SK-N-SH treated with all-trans-retinoic acid at 6 μM for 48 hours (cell line): ENCODE measurements around the gene CCDC177.

ENCODE experiments used
- ATAC-seq: fragments of 200-7000 bp; cut with Tn5 transposase; 3 replicates; pipeline ENCODE4 v1.9.1; 2020; ENCODE audit warnings: mild to moderate bottlenecking, moderate library complexity
- ARNTL ChIP-seq: fragments of 450-650 bp; formaldehyde crosslinking; IDR thresholded peaks from 2 replicates; pipeline ENCODE4 v1.5.0; 2020; ENCODE audit warnings: low read depth, mild to moderate bottlenecking, moderate library complexity, borderline replicate concordance
- BACH2 ChIP-seq: fragments of 250-450 bp; sonication (Bioruptor Pico); IDR thresholded peaks from 2 replicates; pipeline ENCODE4 v1.9.0; 2021; ENCODE audit warnings: mild to moderate bottlenecking, borderline replicate concordance
- CSDC2 ChIP-seq: fragments of 250-450 bp; sonication (Bioruptor Pico); IDR thresholded peaks from 2 replicates; pipeline ENCODE4 v1.5.0; 2020; ENCODE audit warnings: mild to moderate bottlenecking, moderate library complexity
- ESRRG ChIP-seq: fragments of 250-450 bp; sonication (Bioruptor Pico); IDR thresholded peaks from 2 replicates; pipeline ENCODE4 v1.6.1; 2021; ENCODE audit warnings: mild to moderate bottlenecking
- GLIS3 ChIP-seq: fragments of 250-450 bp; sonication (Bioruptor Pico); IDR thresholded peaks from 2 replicates; pipeline ENCODE4 v1.5.0; 2020; ENCODE audit warnings: mild to moderate bottlenecking, moderate library complexity
- ISL1 ChIP-seq: fragments of 250-450 bp; sonication (Bioruptor Pico); IDR thresholded peaks from 2 replicates; pipeline ENCODE4 v2.1.2; 2022; ENCODE audit warnings: mild to moderate bottlenecking, moderate library complexity
- OSR1 ChIP-seq: fragments of 250-450 bp; sonication (Bioruptor Pico); IDR thresholded peaks from 2 replicates; pipeline ENCODE4 v1.8.0; 2022; ENCODE audit warnings: moderate library complexity, mild to moderate bottlenecking, inconsistent platforms
- POU6F1 ChIP-seq: fragments of 250-450 bp; sonication (Bioruptor Pico); IDR thresholded peaks from 2 replicates; pipeline ENCODE4 v1.8.0; 2021; ENCODE audit warnings: low read depth, mild to moderate bottlenecking, moderate library complexity, borderline replicate concordance
- PPARA ChIP-seq: fragments of 250-450 bp; sonication (Bioruptor Pico); IDR thresholded peaks from 2 replicates; pipeline ENCODE4 v1.5.0; 2020; ENCODE audit warnings: mild to moderate bottlenecking, borderline replicate concordance
- RARB ChIP-seq: fragments of 250-450 bp; sonication (Bioruptor Pico); IDR thresholded peaks from 2 replicates; pipeline ENCODE4 v1.8.0; 2021; ENCODE audit warnings: mild to moderate bottlenecking, moderate library complexity
- TCF4 ChIP-seq: fragments of 250-450 bp; sonication (Bioruptor Pico); IDR thresholded peaks from 2 replicates; pipeline ENCODE4 v1.8.0; 2021; ENCODE audit warnings: mild to moderate bottlenecking, moderate library complexity, borderline replicate concordance
- TOX ChIP-seq: fragments of 250-450 bp; sonication (Bioruptor Pico); IDR thresholded peaks from 2 replicates; pipeline ENCODE4 v1.8.0; 2021; ENCODE audit warnings: mild to moderate bottlenecking, moderate library complexity, borderline replicate concordance
- ZC3H10 ChIP-seq: fragments of 250-450 bp; sonication (Bioruptor Pico); IDR thresholded peaks from 2 replicates; pipeline ENCODE4 v1.5.1; 2021; ENCODE audit warnings: mild to moderate bottlenecking, moderate library complexity
- ZFP3 ChIP-seq: fragments of 250-450 bp; sonication (Bioruptor Pico); IDR thresholded peaks from 2 replicates; pipeline ENCODE4 v1.5.0; 2020; ENCODE audit warnings: mild to moderate bottlenecking, moderate library complexity
- ZFP30 ChIP-seq: fragments of 450-650 bp; formaldehyde crosslinking; IDR thresholded peaks from 2 replicates; pipeline ENCODE4 v1.5.0; 2022; ENCODE audit warnings: mild to moderate bottlenecking, moderate library complexity
- ZNF565 ChIP-seq: fragments of 450-650 bp; formaldehyde crosslinking; conservative IDR thresholded peaks from 2 replicates; pipeline ENCODE4 v1.5.0; 2020; ENCODE audit warnings: low read depth, mild to moderate bottlenecking, moderate library complexity
- ZNF70 ChIP-seq: fragments of 450-650 bp; formaldehyde crosslinking; IDR thresholded peaks from 2 replicates; pipeline ENCODE4 v1.5.0; 2020; ENCODE audit warnings: mild to moderate bottlenecking, moderate library complexity
- ZNF8 ChIP-seq: fragments of 450-650 bp; formaldehyde crosslinking; IDR thresholded peaks from 2 replicates; pipeline ENCODE4 v1.5.0; 2020; ENCODE audit warnings: mild to moderate bottlenecking, moderate library complexity
- TF ChIP-seq, protein P1 (sequence below): fragments of 250-450 bp; sonication (Bioruptor Pico); IDR thresholded peaks from 2 replicates; pipeline ENCODE4 v1.5.0; 2020; ENCODE audit warnings: mild to moderate bottlenecking, moderate library complexity
- TF ChIP-seq, protein P2 (sequence below): fragments of 250-450 bp; sonication (Bioruptor Pico); IDR thresholded peaks from 2 replicates; pipeline ENCODE4 v1.5.1; 2020; ENCODE audit warnings: low read depth, mild to moderate bottlenecking, moderate library complexity
- TF ChIP-seq, protein P3 (sequence below): fragments of 250-450 bp; sonication (Bioruptor Pico); IDR thresholded peaks from 2 replicates; pipeline ENCODE4 v1.8.0; 2020; ENCODE audit warnings: mild to moderate bottlenecking, moderate library complexity, borderline replicate concordance
- TF ChIP-seq, protein P4 (sequence below): fragments of 250-450 bp; sonication (Bioruptor Pico); IDR thresholded peaks from 2 replicates; pipeline ENCODE4 v1.5.1; 2021; ENCODE audit warnings: mild to moderate bottlenecking, moderate library complexity

CCDC177 gene

GRCh38 chr14:69615121-69615495 is 40.4 kb upstream of the CCDC177 start (continued):
- no peak for TF ChIP-seq TCF4 (CRISPR knock-in tag)
- TF ChIP-seq, protein P1, sequence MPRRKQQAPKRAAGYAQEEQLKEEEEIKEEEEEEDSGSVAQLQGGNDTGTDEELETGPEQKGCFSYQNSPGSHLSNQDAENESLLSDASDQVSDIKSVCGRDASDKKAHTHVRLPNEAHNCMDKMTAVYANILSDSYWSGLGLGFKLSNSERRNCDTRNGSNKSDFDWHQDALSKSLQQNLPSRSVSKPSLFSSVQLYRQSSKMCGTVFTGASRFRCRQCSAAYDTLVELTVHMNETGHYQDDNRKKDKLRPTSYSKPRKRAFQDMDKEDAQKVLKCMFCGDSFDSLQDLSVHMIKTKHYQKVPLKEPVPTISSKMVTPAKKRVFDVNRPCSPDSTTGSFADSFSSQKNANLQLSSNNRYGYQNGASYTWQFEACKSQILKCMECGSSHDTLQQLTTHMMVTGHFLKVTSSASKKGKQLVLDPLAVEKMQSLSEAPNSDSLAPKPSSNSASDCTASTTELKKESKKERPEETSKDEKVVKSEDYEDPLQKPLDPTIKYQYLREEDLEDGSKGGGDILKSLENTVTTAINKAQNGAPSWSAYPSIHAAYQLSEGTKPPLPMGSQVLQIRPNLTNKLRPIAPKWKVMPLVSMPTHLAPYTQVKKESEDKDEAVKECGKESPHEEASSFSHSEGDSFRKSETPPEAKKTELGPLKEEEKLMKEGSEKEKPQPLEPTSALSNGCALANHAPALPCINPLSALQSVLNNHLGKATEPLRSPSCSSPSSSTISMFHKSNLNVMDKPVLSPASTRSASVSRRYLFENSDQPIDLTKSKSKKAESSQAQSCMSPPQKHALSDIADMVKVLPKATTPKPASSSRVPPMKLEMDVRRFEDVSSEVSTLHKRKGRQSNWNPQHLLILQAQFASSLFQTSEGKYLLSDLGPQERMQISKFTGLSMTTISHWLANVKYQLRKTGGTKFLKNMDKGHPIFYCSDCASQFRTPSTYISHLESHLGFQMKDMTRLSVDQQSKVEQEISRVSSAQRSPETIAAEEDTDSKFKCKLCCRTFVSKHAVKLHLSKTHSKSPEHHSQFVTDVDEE (CRISPR knock-in tag): no peak
- no peak for TF ChIP-seq BACH2 (CRISPR knock-in tag)
- TF ChIP-seq PPARA (CRISPR knock-in tag): no peak
- TF ChIP-seq CSDC2 (CRISPR knock-in tag): no peak
- TF ChIP-seq RARB (CRISPR knock-in tag): no peak
- no peak for TF ChIP-seq ZC3H10 (CRISPR knock-in tag)
- TF ChIP-seq, protein P2, sequence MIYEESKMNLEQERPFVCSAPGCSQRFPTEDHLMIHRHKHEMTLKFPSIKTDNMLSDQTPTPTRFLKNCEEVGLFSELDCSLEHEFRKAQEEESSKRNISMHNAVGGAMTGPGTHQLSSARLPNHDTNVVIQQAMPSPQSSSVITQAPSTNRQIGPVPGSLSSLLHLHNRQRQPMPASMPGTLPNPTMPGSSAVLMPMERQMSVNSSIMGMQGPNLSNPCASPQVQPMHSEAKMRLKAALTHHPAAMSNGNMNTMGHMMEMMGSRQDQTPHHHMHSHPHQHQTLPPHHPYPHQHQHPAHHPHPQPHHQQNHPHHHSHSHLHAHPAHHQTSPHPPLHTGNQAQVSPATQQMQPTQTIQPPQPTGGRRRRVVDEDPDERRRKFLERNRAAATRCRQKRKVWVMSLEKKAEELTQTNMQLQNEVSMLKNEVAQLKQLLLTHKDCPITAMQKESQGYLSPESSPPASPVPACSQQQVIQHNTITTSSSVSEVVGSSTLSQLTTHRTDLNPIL (CRISPR knock-in tag): no peak
- no peak for TF ChIP-seq ISL1

DNA sequence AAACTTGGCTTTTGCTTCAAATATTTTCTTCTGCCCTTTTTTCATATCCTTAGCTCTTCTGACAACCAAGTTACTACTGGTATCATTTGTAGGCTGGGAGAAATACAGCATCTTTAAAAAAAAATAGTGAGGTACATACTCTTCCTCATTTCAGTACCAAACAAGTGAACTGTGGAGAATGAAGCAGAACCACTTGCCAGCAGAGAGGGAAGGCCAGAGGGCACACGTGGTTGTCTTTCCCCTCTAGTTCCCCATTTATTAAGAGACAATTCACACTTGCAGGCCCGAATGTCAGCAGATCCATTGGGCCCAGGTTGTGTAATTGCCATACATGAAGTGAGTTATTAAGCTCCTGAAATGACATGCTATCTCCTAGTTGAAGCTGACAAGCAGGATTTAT is 39.9 kb upstream of the CCDC177 start:
- no peak for TF ChIP-seq ESRRG (CRISPR knock-in tag)
- no peak for TF ChIP-seq ZNF8 (CRISPR knock-in tag)
- no peak for TF ChIP-seq CSDC2 (CRISPR knock-in tag)
- no peak for TF ChIP-seq ZC3H10 (CRISPR knock-in tag)
- TF ChIP-seq, all 23 proteins: peak for 0
- no peak for ATAC-seq

DNA sequence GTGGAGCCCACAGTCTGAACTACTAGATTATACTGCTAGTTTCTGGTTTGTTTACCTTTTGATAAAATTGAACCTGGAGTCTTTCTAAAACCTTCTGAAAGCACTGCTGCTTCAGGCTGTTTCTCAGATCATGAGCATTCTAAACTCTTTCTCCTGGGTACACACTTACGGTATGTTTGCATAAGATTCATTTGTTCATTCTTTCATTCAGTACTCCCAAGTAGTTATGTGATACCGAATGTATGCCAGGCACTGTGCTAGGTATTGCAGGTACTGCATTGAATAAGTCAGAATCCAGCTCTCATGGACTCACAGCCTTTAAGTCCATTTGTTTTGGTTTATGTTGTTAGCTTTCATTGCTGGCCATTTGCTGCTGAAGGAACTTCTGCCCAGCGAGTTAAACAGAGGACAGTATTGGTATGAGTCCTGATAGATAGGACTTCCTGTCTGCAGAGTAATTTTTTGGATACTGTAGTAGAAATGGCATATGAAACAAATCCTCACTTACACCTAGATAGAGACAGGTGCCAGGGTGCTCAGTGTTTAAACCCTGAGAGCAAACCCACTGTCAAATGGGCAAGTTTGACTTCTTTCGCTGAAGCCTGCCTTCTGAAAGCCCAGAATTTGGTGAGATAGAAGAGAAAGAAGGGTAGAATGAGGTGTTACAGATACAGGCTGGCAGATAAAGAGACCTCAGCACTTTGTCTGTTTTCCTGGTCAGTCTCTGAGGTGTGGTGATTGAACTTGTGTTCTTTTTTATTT is 38.8 kb upstream of the CCDC177 start:
- TF ChIP-seq OSR1 (no peak), RARB (CRISPR knock-in tag) (no peak), ZFP3 (CRISPR knock-in tag) (no peak), PPARA (CRISPR knock-in tag) (no peak), ZNF70 (no peak), ZC3H10 (CRISPR knock-in tag) (no peak), GLIS3 (CRISPR knock-in tag) (no peak), TCF4 (CRISPR knock-in tag) (no peak), ARNTL (no peak), POU6F1 (no peak), TOX (CRISPR knock-in tag) (no peak), CSDC2 (CRISPR knock-in tag) (no peak), ZNF565 (CRISPR knock-in tag) (no peak), ESRRG (CRISPR knock-in tag) (no peak), ZFP30 (CRISPR knock-in tag) (no peak), BACH2 (CRISPR knock-in tag) (no peak)
- TF ChIP-seq, protein P3, sequence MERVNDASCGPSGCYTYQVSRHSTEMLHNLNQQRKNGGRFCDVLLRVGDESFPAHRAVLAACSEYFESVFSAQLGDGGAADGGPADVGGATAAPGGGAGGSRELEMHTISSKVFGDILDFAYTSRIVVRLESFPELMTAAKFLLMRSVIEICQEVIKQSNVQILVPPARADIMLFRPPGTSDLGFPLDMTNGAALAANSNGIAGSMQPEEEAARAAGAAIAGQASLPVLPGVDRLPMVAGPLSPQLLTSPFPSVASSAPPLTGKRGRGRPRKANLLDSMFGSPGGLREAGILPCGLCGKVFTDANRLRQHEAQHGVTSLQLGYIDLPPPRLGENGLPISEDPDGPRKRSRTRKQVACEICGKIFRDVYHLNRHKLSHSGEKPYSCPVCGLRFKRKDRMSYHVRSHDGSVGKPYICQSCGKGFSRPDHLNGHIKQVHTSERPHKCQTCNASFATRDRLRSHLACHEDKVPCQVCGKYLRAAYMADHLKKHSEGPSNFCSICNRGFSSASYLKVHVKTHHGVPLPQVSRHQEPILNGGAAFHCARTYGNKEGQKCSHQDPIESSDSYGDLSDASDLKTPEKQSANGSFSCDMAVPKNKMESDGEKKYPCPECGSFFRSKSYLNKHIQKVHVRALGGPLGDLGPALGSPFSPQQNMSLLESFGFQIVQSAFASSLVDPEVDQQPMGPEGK (CRISPR knock-in tag): no peak
- TF ChIP-seq, protein P1 (CRISPR knock-in tag): no peak
- TF ChIP-seq, protein P4, sequence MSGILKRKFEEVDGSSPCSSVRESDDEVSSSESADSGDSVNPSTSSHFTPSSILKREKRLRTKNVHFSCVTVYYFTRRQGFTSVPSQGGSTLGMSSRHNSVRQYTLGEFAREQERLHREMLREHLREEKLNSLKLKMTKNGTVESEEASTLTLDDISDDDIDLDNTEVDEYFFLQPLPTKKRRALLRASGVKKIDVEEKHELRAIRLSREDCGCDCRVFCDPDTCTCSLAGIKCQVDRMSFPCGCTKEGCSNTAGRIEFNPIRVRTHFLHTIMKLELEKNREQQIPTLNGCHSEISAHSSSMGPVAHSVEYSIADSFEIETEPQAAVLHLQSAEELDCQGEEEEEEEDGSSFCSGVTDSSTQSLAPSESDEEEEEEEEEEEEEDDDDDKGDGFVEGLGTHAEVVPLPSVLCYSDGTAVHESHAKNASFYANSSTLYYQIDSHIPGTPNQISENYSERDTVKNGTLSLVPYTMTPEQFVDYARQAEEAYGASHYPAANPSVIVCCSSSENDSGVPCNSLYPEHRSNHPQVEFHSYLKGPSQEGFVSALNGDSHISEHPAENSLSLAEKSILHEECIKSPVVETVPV (CRISPR knock-in tag): no peak
- TF ChIP-seq, protein P2 (CRISPR knock-in tag): no peak
- no peak for ATAC-seq
